ENCODE measurements around the gene RFTN1.

RFTN1 gene

DNA sequence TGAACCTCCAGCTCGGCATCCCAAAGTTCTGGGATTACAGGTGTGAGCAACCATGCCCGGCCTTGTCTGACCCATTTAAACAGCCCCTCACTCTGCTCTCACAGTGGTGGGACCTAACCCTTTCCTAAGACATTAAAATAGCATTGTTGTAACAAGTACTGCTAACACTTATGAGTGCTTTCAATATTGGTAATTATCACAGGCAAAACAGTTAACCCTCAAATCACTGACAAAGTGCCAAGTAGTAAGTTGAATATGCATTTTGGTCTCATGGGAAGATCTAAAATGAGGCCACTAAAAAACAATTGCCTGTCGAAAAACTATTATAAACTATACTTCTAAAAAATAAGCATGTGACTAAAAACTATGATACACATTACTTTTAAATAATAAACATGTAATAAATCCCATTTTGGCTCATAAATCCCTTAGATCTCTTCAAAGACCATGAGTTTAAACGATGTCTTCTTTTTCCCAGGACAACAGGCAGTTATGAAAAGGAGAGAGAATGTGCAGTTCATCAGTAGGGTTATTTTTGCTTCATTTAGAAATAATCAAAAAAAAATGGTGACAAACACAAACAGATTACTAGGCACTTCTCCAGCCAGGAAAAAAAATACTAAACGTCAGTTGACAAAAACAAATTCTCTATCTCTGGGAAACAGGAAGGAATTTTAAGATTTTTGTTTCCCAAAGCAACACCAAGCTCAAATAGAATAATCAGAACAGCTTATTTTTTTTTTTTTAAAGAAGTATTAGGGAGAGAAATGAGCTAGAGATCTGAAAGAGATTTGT lies 95.4 kb downstream of the RFTN1 start:
- TF ChIP-seq, protein P1, sequence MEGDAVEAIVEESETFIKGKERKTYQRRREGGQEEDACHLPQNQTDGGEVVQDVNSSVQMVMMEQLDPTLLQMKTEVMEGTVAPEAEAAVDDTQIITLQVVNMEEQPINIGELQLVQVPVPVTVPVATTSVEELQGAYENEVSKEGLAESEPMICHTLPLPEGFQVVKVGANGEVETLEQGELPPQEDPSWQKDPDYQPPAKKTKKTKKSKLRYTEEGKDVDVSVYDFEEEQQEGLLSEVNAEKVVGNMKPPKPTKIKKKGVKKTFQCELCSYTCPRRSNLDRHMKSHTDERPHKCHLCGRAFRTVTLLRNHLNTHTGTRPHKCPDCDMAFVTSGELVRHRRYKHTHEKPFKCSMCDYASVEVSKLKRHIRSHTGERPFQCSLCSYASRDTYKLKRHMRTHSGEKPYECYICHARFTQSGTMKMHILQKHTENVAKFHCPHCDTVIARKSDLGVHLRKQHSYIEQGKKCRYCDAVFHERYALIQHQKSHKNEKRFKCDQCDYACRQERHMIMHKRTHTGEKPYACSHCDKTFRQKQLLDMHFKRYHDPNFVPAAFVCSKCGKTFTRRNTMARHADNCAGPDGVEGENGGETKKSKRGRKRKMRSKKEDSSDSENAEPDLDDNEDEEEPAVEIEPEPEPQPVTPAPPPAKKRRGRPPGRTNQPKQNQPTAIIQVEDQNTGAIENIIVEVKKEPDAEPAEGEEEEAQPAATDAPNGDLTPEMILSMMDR (IDR thresholded peaks at IDR 0.05) = no peak
- Histone ChIP-seq H3K4me1 (peaks cover 0 to 34% (median 0%) of the 10 kb centered on the region in 4 donors), H3K27ac (no peak overlapping the region), H3K27me3 (no peaks in the 10 kb centered on the region), H3K9me3 (no peaks in the 10 kb centered on the region), H3K36me3 (no peaks in the 10 kb centered on the region), H3K4me3 (no peak overlapping the region)
- DNase-seq = no peak
- intact Hi-C loops (cut with DNase I; ENCODE audit: low total_unique reads) = no loop called here

DNA sequence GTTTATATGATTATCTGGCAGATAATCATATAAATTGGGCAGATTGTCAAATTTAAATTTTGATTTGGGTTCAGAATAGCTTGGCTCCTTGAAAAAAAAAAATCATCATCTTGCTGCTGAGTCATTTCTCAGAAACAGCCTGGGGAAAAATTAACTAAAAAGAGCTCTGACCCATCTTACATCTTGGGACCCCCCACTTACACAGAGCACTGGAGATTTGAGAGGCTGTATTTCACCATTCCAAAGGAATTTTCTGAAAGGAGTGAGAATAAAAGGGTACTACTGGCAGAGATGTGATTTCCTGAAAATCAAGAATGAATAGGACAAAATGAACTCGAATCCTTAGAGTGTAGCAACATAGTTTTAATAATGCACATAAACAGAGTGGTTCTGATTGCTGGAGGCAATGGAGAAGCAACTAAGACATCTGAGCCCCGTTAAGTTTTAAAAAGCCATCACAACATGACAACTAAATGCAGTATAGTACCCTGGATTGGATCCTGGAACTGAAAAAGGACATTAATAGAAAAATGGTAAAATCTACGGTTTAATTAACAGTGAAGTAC lies 97.5 kb downstream of the RFTN1 start:
- Histone ChIP-seq H3K27me3 (no peaks in the 10 kb centered on the region), H3K27ac (no peak overlapping the region)
- intact Hi-C loops (cut with DNase I; ENCODE audit: low total_unique reads) = no loop called here

DNA sequence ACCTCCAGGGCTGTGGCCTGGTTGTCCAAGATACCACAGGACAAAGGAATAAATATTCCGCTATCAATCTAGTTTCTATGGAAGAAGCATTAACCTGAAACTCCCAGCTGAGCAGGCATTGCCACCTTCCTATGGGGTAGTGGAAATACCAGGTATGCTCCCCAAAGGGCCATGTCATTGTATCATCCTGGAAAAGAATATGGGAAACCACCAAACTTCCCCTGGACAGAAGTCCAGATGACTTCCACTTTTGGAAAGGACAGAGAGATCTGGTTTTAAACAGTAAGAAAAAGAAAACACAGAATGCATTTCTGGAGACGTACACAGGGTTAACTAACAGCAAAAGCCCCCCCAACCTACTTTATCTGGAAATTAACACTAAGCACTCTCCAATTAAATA lies 100.2 kb downstream of the RFTN1 start:
- TF ChIP-seq, protein P1 (IDR thresholded peaks at IDR 0.05) = no peak
- Histone ChIP-seq H3K27ac (no peak overlapping the region), H3K36me3 (peaks cover 0 to 11% (median 3%) of the 10 kb centered on the region in 3 donors), H3K27me3 (no peaks in the 10 kb centered on the region), H3K4me3 (no peak overlapping the region), H3K9me3 (no peaks in the 10 kb centered on the region), H3K4me1 (peaks cover 0 to 19% (median 0%) of the 10 kb centered on the region in 4 donors)
- intact Hi-C loops (cut with DNase I; ENCODE audit: low total_unique reads) = no loop called here
- DNase-seq = no peak

More for the DNA sequence above, 97.5 kb downstream of the RFTN1 start:
- Histone ChIP-seq H3K9me3 (no peaks in the 10 kb centered on the region), H3K36me3 (no peaks in the 10 kb centered on the region), H3K4me3 (no peak overlapping the region), H3K4me1 (peaks cover 0 to 40% (median 0%) of the 10 kb centered on the region in 4 donors)
- no peak for DNase-seq
- TF ChIP-seq, protein P1 (IDR thresholded peaks at IDR 0.05) = no peak

DNA sequence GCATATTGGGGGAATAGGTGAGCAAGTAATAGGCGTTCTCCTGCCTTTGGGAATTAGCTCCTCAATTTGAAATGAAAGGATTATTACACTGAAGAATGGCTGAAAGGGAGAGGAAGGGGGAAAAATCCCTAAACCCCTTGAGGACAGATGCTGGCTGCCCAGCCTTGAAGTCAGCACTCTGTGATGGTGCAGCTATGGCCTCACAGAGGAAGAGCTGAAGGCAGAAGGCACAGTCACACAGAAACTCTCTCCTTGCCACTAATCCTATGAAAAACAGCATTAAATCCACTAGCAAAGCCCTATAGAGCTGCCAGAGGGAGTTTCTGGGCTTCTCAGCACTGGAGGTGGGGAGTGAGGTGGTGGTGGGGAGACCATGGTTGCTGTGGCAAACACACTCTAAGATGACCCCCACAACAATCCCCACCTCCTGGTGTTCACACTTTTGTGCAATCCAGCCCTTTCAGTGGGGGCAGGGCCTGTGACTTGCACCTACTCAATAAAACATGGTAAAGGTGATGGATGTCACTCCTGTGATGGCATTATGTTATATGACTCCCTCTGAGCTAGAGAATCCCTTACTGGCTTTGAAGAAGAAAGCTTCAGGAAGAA lies 101.2 kb downstream of the RFTN1 start:
- H3K27ac ChIP-seq = no peak overlapping the region
- intact Hi-C loops (cut with DNase I; ENCODE audit: low total_unique reads) = no loop called here

DNA sequence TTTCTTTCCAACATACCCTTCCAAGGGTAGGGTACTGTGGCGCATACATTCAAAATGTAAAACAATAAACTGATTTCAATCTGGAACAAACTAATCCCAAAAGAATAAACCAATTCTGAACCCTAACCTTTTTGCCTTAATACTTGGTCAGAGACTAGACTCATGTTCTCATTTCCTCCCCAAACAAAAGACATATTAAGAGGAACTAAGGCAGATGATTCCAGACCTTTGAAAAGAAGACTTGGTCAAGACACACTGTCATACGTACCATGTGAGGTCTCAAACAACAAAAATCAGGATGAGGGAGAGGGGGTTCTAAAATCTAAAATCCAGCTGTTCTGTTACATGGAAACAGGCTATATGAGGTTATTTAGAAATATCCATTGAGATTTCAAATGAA lies 102.1 kb downstream of the RFTN1 start:
- no peak for DNase-seq
- TF ChIP-seq, protein P1 (IDR thresholded peaks at IDR 0.05) = no peak
- Histone ChIP-seq H3K4me3 (no peak overlapping the region), H3K9me3 (no peaks in the 10 kb centered on the region), H3K36me3 (peaks cover 0 to 13% (median 3%) of the 10 kb centered on the region in 3 donors), H3K27ac (no peak overlapping the region), H3K27me3 (no peaks in the 10 kb centered on the region), H3K4me1 (peaks cover 0 to 13% (median 0%) of the 10 kb centered on the region in 4 donors)
- intact Hi-C loops (cut with DNase I; ENCODE audit: low total_unique reads) = no loop called here

More for the DNA sequence above, 101.2 kb downstream of the RFTN1 start:
- no peak for DNase-seq
- peaks cover 0 to 13% (median 0%) of the 10 kb centered on the region in 4 donors for H3K4me1 ChIP-seq
- H3K27me3 ChIP-seq = no peaks in the 10 kb centered on the region
- no peaks in the 10 kb centered on the region for H3K9me3 ChIP-seq
- peaks cover 0 to 13% (median 3%) of the 10 kb centered on the region in 3 donors for H3K36me3 ChIP-seq
- TF ChIP-seq, protein P1 (IDR thresholded peaks at IDR 0.05) = no peak
- no peak overlapping the region for H3K4me3 ChIP-seq

All from tibial artery (tissue), 4 donors.